ENCODE data around the gene FAM219A. TPM values are rescaled to one million over a fixed set of nuclear protein-coding genes. Genes with fewer than 3 reads are reported as not detected.

Gene FAM219A
- total RNA-seq, 1 experiment from 2014 or later = 38.6 TPM

GRCh38 chr9:34451135-34451534, 7.2 kb downstream of the FAM219A start:
- Histone ChIP-seq H3K27me3 (ENCODE audit: control insufficient read depth, insufficient read depth, low read length) (no peaks in the 10 kb centered on the region), H3K4me3 (ENCODE audit: low read depth in 2 of 2, low read length in 2 of 2) (no peak overlapping the region), H3K36me3 (ENCODE audit: control insufficient read depth, insufficient read depth, low read length) (no peaks in the 10 kb centered on the region), H3K4me1 (ENCODE audit: control insufficient read depth, insufficient read depth, low read length) (no peaks in the 10 kb centered on the region), H3K27ac (ENCODE audit: low read length) (no peak overlapping the region), H3K9me3 (ENCODE audit: control insufficient read depth, insufficient read depth, low read depth, low read length) (no peaks in the 10 kb centered on the region)
- no peak for ATAC-seq
- no TSS peak for BruUV-seq (replicated peaks)
- ChIA-PET CTCF (no interaction called here), POLR2A (no interaction called here)
- in situ Hi-C loops (cut with HindIII; ENCODE audit: low pct_unique_long_range_greater_than_20kb, low sequenced_read_pairs) = no loop called here
- no peak for DNase-seq (ENCODE audit: low read depth, low spot score)
- intact Hi-C loops (cut with micrococcal nuclease; ENCODE audit: unreplicated experiment) = no loop called here
- TF ChIP-seq POLR2AphosphoS5 (IDR thresholded peaks at IDR 0.05; ENCODE audit: low read depth, low read length) (no peak), REST (IDR thresholded peaks at IDR 0.05; ENCODE audit: insufficient read depth in 1 of 2, low read depth in 2 of 2, low read length in 1 of 2) (no peak), TCF7L2 (IDR thresholded peaks at IDR 0.05; ENCODE audit: low read depth, low read length) (no peak), SIN3A (IDR thresholded peaks at IDR 0.05; ENCODE audit: borderline replicate concordance, insufficient read depth, low read depth, low read length) (no peak)
- TF ChIP-seq, protein P1, sequence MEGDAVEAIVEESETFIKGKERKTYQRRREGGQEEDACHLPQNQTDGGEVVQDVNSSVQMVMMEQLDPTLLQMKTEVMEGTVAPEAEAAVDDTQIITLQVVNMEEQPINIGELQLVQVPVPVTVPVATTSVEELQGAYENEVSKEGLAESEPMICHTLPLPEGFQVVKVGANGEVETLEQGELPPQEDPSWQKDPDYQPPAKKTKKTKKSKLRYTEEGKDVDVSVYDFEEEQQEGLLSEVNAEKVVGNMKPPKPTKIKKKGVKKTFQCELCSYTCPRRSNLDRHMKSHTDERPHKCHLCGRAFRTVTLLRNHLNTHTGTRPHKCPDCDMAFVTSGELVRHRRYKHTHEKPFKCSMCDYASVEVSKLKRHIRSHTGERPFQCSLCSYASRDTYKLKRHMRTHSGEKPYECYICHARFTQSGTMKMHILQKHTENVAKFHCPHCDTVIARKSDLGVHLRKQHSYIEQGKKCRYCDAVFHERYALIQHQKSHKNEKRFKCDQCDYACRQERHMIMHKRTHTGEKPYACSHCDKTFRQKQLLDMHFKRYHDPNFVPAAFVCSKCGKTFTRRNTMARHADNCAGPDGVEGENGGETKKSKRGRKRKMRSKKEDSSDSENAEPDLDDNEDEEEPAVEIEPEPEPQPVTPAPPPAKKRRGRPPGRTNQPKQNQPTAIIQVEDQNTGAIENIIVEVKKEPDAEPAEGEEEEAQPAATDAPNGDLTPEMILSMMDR (IDR thresholded peaks at IDR 0.05) = no peak

- no TSS peak for BruUV-seq (replicated peaks)
- intact Hi-C loops (cut with micrococcal nuclease; ENCODE audit: unreplicated experiment) (no loop called here), in situ Hi-C loops (cut with HindIII; ENCODE audit: low pct_unique_long_range_greater_than_20kb, low sequenced_read_pairs) (no loop called here)
- no peak for DNase-seq (ENCODE audit: low read depth, low spot score)
- no peaks in the 10 kb centered on the region for H3K4me1 ChIP-seq (ENCODE audit: control insufficient read depth, insufficient read depth, low read length)
- H3K27ac ChIP-seq (ENCODE audit: low read length) = no peak overlapping the region
- ChIA-PET POLR2A (no interaction called here), CTCF (no interaction called here)
- H3K4me3 ChIP-seq (ENCODE audit: low read depth in 2 of 2, low read length in 2 of 2) = no peak overlapping the region
- H3K9me3 ChIP-seq (ENCODE audit: control insufficient read depth, insufficient read depth, low read depth, low read length) = no peaks in the 10 kb centered on the region
- no peaks in the 10 kb centered on the region for H3K27me3 ChIP-seq (ENCODE audit: control insufficient read depth, insufficient read depth, low read length)
- no peak for ATAC-seq
- H3K36me3 ChIP-seq (ENCODE audit: control insufficient read depth, insufficient read depth, low read length) = no peaks in the 10 kb centered on the region
- TF ChIP-seq, protein P1 (IDR thresholded peaks at IDR 0.05) = no peak
- TF ChIP-seq REST (IDR thresholded peaks at IDR 0.05; ENCODE audit: insufficient read depth in 1 of 2, low read depth in 2 of 2, low read length in 1 of 2) = no peak
- no peak for TF ChIP-seq POLR2AphosphoS5 (IDR thresholded peaks at IDR 0.05; ENCODE audit: low read depth, low read length)
- no peak for TF ChIP-seq SIN3A (IDR thresholded peaks at IDR 0.05; ENCODE audit: borderline replicate concordance, insufficient read depth, low read depth, low read length)
- no peak for TF ChIP-seq TCF7L2 (IDR thresholded peaks at IDR 0.05; ENCODE audit: low read depth, low read length)
These were observed 7.7 kb downstream of the FAM219A start for GRCh38 chr9:34450644-34451043.
